Fibroblast of villous mesenchyme (primary cell): ENCODE data around the gene PIP4P1. TPM values are rescaled to one million over a fixed set of nuclear protein-coding genes. Genes with fewer than 3 reads are reported as not detected.

ENCODE experiments used
- DNase-seq: peaks from one replicate; pipeline ENCODE4 v3.0.0-alpha.2; 2010; ENCODE audit warnings: low read depth
- H3K4me3 ChIP-seq: 2 replicates; pipeline ENCODE4 v1.5.1; 2011; ENCODE audit warnings: low read depth, mild to moderate bottlenecking, low read length
- CTCF ChIP-seq: IDR thresholded peaks from 2 replicates; pipeline ENCODE4 v1.5.1; 2012; ENCODE audit warnings: low read depth, mild to moderate bottlenecking, low read length; ENCODE audit not compliant: insufficient read depth
- total RNA-seq: library from RNA; depleted of rRNA; stranded (reverse); fragments of >200 nt; gene quantifications from 2 replicates; pipeline ENCODE4 v1.2.3, GENCODE V29; 2012

Gene PIP4P1
- total RNA-seq, 1 donor: 20.7 TPM

GRCh38 chr14:20477211-20477876 is 16.1 kb upstream of the PIP4P1 start:
- peak; percentile 90 for DNase-seq
- no peak for TF ChIP-seq CTCF
- H3K4me3 ChIP-seq: no peak overlapping the region

GRCh38 chr14:20476776-20477175 is 15.5 kb upstream of the PIP4P1 start:
- no peak overlapping the region for H3K4me3 ChIP-seq
- peak; percentile 5 for DNase-seq
- TF ChIP-seq CTCF: no peak

- TF ChIP-seq CTCF: no peak
- DNase-seq: peak; percentile 28
- H3K4me3 ChIP-seq: no peak overlapping the region
These were observed 11.4 kb upstream of the PIP4P1 start for GRCh38 chr14:20472536-20473169.

- DNase-seq: no peak
- peak overlapping the region; percentile 82 for H3K4me3 ChIP-seq
- TF ChIP-seq CTCF: no peak
These were observed 9.3 kb upstream of the PIP4P1 start for GRCh38 chr14:20470603-20470901.

- DNase-seq: peak; percentile 53
- TF ChIP-seq CTCF: no peak
- peak overlapping the region; percentile 82 for H3K4me3 ChIP-seq
These were observed 8.8 kb upstream of the PIP4P1 start for GRCh38 chr14:20469890-20470602.

- no peak for TF ChIP-seq CTCF
- H3K4me3 ChIP-seq: peak within 1 kb of the TSS; percentile 82
- peak; percentile 88 for DNase-seq
These were observed 8.1 kb upstream of the PIP4P1 start, which contains the start of gene PNP for GRCh38 chr14:20469242-20469889. Gene PNP, plus strand, starts transcription at chr14:20469406. Its CDS starts 119 bp downstream, at chr14:20469525.
